Mesodermal cell (in vitro differentiated cells): Measurements from ENCODE around the gene LRSAM1. TPM values are rescaled to one million over a fixed set of nuclear protein-coding genes. Genes with fewer than 3 reads are reported as not detected.

ENCODE experiments used
- H3K27ac ChIP-seq: 2 replicates; pipeline ENCODE4 v1.7.0; 2013; ENCODE audit warnings: mild to moderate bottlenecking, low read depth, low read length, moderate library complexity; ENCODE audit not compliant: severe bottlenecking
- H3K36me3 ChIP-seq: 2 replicates; pipeline ENCODE4 v1.7.1; 2013; ENCODE audit warnings: mild to moderate bottlenecking, low read length, moderate library complexity; ENCODE audit not compliant: control insufficient read depth, insufficient read depth
- H3K4me1 ChIP-seq: one replicate; pipeline ENCODE4 v1.7.1; 2013; ENCODE audit warnings: mild to moderate bottlenecking, low read length; ENCODE audit not compliant: insufficient read depth, control insufficient read depth, poor library complexity, severe bottlenecking
- H3K4me3 ChIP-seq: 2 replicates; pipeline ENCODE4 v1.7.0; 2013; ENCODE audit warnings: low read length, control low read depth, mild to moderate bottlenecking; ENCODE audit not compliant: insufficient read depth, poor library complexity, severe bottlenecking; ENCODE audit errors: extremely low read depth
- H3K9me3 ChIP-seq: 2 replicates; pipeline ENCODE4 v1.7.1; 2013; ENCODE audit warnings: mild to moderate bottlenecking, low read length, moderate library complexity; ENCODE audit not compliant: control insufficient read depth
- WGBS, 2 experiments: methylation state at CpG; one replicate each; pipeline ENCODE4 v1.1.5; 2013; ENCODE audit warnings: missing lambda C conversion rate in 2 of 2; ENCODE audit not compliant: insufficient coverage in 2 of 2; 5-methylcytosine and 5-hydroxymethylcytosine counted together
- polyA plus RNA-seq, 2 experiments: library from polyadenylated mRNA; stranded (reverse); fragments of 50-300 nt; gene quantifications; one replicate each; pipeline ENCODE4 v1.2.3, GENCODE V29; 2013

Gene LRSAM1
- 20.3 TPM for polyA plus RNA-seq (2013, experiment 1 of 2)
- 17.1 TPM for polyA plus RNA-seq (2013, experiment 2 of 2)

GRCh38 chr9:127450830-127451607 lies at the start of gene LRSAM1, which contains the start of gene RPL12:
TSS of gene LRSAM1 (plus strand) at chr9:127451510. CDS start at chr9:127454528, 3,018 bp downstream.
TSS of gene RPL12 (minus strand) at chr9:127451406. CDS start at chr9:127451317, 89 bp downstream.
- Histone ChIP-seq H3K36me3 (peaks cover 65% of the 10 kb centered on the region), H3K27ac (peak within 1 kb of the TSS; percentile 91), H3K9me3 (no peaks in the 10 kb centered on the region), H3K4me3 (peak within 1 kb of the TSS; percentile 96), H3K4me1 (peaks cover 11% of the 10 kb centered on the region)
- WGBS, 2 experiments, result 0% methylated on average over 46 to 59 of the region's 71 CpGs

GRCh38 chr9:127402401-127403090 lies 48.8 kb upstream of the LRSAM1 start:
- Histone ChIP-seq H3K27ac (no peak overlapping the region), H3K9me3 (no peaks in the 10 kb centered on the region), H3K4me3 (no peak overlapping the region), H3K4me1 (peaks cover 4% of the 10 kb centered on the region), H3K36me3 (peaks cover 45% of the 10 kb centered on the region)
- 88 to 94% methylated on average over 13 to 16 of the region's 18 CpGs for WGBS, 2 experiments

- Histone ChIP-seq H3K27ac (no peak overlapping the region), H3K9me3 (no peaks in the 10 kb centered on the region), H3K36me3 (peaks cover 51% of the 10 kb centered on the region), H3K4me3 (no peak overlapping the region), H3K4me1 (peaks cover 4% of the 10 kb centered on the region)
- 93% methylated on average over 18 to 21 of the region's 22 CpGs for WGBS, 2 experiments
These were observed 47.7 kb upstream of the LRSAM1 start for GRCh38 chr9:127403507-127404192.

GRCh38 chr9:127404631-127405030 lies 46.7 kb upstream of the LRSAM1 start:
- no peak overlapping the region for H3K27ac ChIP-seq
- no peak overlapping the region for H3K4me3 ChIP-seq
- WGBS, 2 experiments, result 95 to 96% methylated on average over 21 to 23 of the region's 23 CpGs
- no peaks in the 10 kb centered on the region for H3K9me3 ChIP-seq
- H3K36me3 ChIP-seq, result peaks cover 45% of the 10 kb centered on the region
- peaks cover 4% of the 10 kb centered on the region for H3K4me1 ChIP-seq

- Histone ChIP-seq H3K4me3 (no peak overlapping the region), H3K36me3 (peaks cover 39% of the 10 kb centered on the region), H3K9me3 (no peaks in the 10 kb centered on the region), H3K27ac (no peak overlapping the region), H3K4me1 (peaks cover 4% of the 10 kb centered on the region)
- 96% methylated on average over 20 of the region's 20 CpGs for WGBS, 2 experiments
These were observed 45.8 kb upstream of the LRSAM1 start for GRCh38 chr9:127405344-127406125.

- 82 to 88% methylated on average over 12 to 13 of the region's 13 CpGs for WGBS, 2 experiments
- Histone ChIP-seq H3K4me3 (no peak overlapping the region), H3K4me1 (peaks cover 4% of the 10 kb centered on the region), H3K36me3 (peaks cover 30% of the 10 kb centered on the region), H3K27ac (peak overlapping the region; percentile 16), H3K9me3 (no peaks in the 10 kb centered on the region)
These were observed 44.4 kb upstream of the LRSAM1 start for GRCh38 chr9:127406799-127407491.

- H3K9me3 ChIP-seq, result no peaks in the 10 kb centered on the region
- no peak overlapping the region for H3K4me3 ChIP-seq
- peaks cover 27% of the 10 kb centered on the region for H3K36me3 ChIP-seq
- peaks cover 4% of the 10 kb centered on the region for H3K4me1 ChIP-seq
- H3K27ac ChIP-seq, result no peak overlapping the region
- 86 to 98% methylated on average over 6 of the region's 6 CpGs for WGBS, 2 experiments
These were observed 43.8 kb upstream of the LRSAM1 start for GRCh38 chr9:127407492-127407843.

GRCh38 chr9:127411122-127411521 lies 40.2 kb upstream of the LRSAM1 start:
- WGBS, 2 experiments, result 90 to 93% methylated on average over 3 of the region's 4 CpGs
- Histone ChIP-seq H3K4me3 (no peak overlapping the region), H3K36me3 (peaks cover 6% of the 10 kb centered on the region), H3K9me3 (no peaks in the 10 kb centered on the region), H3K4me1 (peaks cover 13% of the 10 kb centered on the region), H3K27ac (no peak overlapping the region)

GRCh38 chr9:127415141-127415540 lies 36.2 kb upstream of the LRSAM1 start:
- Histone ChIP-seq H3K4me1 (peaks cover 9% of the 10 kb centered on the region), H3K9me3 (no peaks in the 10 kb centered on the region), H3K27ac (no peak overlapping the region), H3K36me3 (no peaks in the 10 kb centered on the region), H3K4me3 (no peak overlapping the region)
- 89 to 94% methylated on average over 4 of the region's 4 CpGs for WGBS, 2 experiments
